Liver (tissue), 3 donors: ENCODE results near the gene EMILIN3.

Experiments
- CTCF ChIP-seq: fragments of 150-350 bp; IDR thresholded peaks from 2 replicates; pipeline ENCODE4 v1.5.1; 2017; ENCODE audit warnings: improper control_type of control experiment, low read depth, low read length; ENCODE audit not compliant: missing input control
- EGR1 ChIP-seq, 2 donors: IDR thresholded peaks; 2 replicates each; pipeline ENCODE4 v1.6.1; 2016 to 2018; ENCODE audit warnings: antibody characterized with exemption in 2 of 2, low read depth in 2 of 2
- GABPA ChIP-seq, 2 donors: IDR thresholded peaks in 1 of 2; conservative IDR thresholded peaks in 1 of 2; 2 replicates each; pipeline ENCODE4 v1.6.1; 2016; ENCODE audit warnings: antibody characterized with exemption in 2 of 2, mild to moderate bottlenecking in 1 of 2, moderate library complexity in 1 of 2
- HNF4G ChIP-seq: IDR thresholded peaks from 2 replicates; pipeline ENCODE4 v1.6.1; 2016; ENCODE audit warnings: antibody characterized with exemption
- MAX ChIP-seq: IDR thresholded peaks from 2 replicates; pipeline ENCODE4 v1.6.1; 2016; ENCODE audit warnings: antibody characterized with exemption
- RAD21 ChIP-seq, 2 donors: IDR thresholded peaks; 2 replicates each; pipeline ENCODE4 v1.6.1; 2016; ENCODE audit warnings: antibody characterized with exemption in 2 of 2, mild to moderate bottlenecking in 2 of 2
- RXRA ChIP-seq, 2 donors: IDR thresholded peaks; 2 replicates each; pipeline ENCODE4 v1.6.1; 2017 to 2018; ENCODE audit warnings: antibody characterized with exemption in 2 of 2, mild to moderate bottlenecking in 1 of 2
- SP1 ChIP-seq: IDR thresholded peaks from 2 replicates; pipeline ENCODE4 v1.6.1; 2018; ENCODE audit warnings: antibody characterized with exemption, mild to moderate bottlenecking
- TAF1 ChIP-seq: conservative IDR thresholded peaks from 2 replicates; pipeline ENCODE4 v1.6.1; 2016; ENCODE audit warnings: antibody characterized with exemption, mild to moderate bottlenecking
- YY1 ChIP-seq: IDR thresholded peaks from 2 replicates; pipeline ENCODE4 v1.6.1; 2016; ENCODE audit warnings: antibody characterized with exemption, mild to moderate bottlenecking
- ZBTB33 ChIP-seq: IDR thresholded peaks from 2 replicates; pipeline ENCODE4 v1.6.1; 2016; ENCODE audit warnings: antibody characterized with exemption
- TF ChIP-seq, protein P1 (sequence below): IDR thresholded peaks from 2 replicates; pipeline ENCODE4 v1.6.1; 2016; ENCODE audit warnings: antibody characterized with exemption
- TF ChIP-seq, protein P2 (sequence below): IDR thresholded peaks from 2 replicates; pipeline ENCODE4 v1.6.1; 2016; ENCODE audit warnings: antibody characterized with exemption, mild to moderate bottlenecking
- donor health status: healthy.
- donor health status: healthy.

GRCh38 chr20:41320441-41320840, 46.2 kb downstream of the EMILIN3 start:
- TF ChIP-seq CTCF = no peak
- TF ChIP-seq HNF4G = no peak
- no peak for TF ChIP-seq EGR1 (IDR thresholded peaks at IDR 0.05; ENCODE audit: low read depth in 2 of 2)
- TF ChIP-seq ZBTB33 = no peak
- no peak for TF ChIP-seq YY1
- no peak for TF ChIP-seq RXRA (IDR thresholded peaks at IDR 0.05)
- TF ChIP-seq SP1 = no peak
- no peak for TF ChIP-seq RAD21 (IDR thresholded peaks at IDR 0.05)
- no peak for TF ChIP-seq GABPA (IDR thresholded peaks at IDR 0.05 in 1 of 2, conservative IDR thresholded peaks at IDR 0.05 in 1 of 2)
- TF ChIP-seq, protein P1, sequence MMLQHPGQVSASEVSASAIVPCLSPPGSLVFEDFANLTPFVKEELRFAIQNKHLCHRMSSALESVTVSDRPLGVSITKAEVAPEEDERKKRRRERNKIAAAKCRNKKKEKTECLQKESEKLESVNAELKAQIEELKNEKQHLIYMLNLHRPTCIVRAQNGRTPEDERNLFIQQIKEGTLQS = no peak
- TF ChIP-seq, protein P2, sequence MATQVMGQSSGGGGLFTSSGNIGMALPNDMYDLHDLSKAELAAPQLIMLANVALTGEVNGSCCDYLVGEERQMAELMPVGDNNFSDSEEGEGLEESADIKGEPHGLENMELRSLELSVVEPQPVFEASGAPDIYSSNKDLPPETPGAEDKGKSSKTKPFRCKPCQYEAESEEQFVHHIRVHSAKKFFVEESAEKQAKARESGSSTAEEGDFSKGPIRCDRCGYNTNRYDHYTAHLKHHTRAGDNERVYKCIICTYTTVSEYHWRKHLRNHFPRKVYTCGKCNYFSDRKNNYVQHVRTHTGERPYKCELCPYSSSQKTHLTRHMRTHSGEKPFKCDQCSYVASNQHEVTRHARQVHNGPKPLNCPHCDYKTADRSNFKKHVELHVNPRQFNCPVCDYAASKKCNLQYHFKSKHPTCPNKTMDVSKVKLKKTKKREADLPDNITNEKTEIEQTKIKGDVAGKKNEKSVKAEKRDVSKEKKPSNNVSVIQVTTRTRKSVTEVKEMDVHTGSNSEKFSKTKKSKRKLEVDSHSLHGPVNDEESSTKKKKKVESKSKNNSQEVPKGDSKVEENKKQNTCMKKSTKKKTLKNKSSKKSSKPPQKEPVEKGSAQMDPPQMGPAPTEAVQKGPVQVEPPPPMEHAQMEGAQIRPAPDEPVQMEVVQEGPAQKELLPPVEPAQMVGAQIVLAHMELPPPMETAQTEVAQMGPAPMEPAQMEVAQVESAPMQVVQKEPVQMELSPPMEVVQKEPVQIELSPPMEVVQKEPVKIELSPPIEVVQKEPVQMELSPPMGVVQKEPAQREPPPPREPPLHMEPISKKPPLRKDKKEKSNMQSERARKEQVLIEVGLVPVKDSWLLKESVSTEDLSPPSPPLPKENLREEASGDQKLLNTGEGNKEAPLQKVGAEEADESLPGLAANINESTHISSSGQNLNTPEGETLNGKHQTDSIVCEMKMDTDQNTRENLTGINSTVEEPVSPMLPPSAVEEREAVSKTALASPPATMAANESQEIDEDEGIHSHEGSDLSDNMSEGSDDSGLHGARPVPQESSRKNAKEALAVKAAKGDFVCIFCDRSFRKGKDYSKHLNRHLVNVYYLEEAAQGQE = no peak
- no peak for TF ChIP-seq TAF1
- no peak for TF ChIP-seq MAX
